RWPE1 (cell line): ENCODE measurements around the gene ABR.
"Not testable (repeated sequence)": the region's sequence is repeated elsewhere in the genome, so short reads cannot be mapped to it uniquely, and the experiment has no call there.

ENCODE experiments used
- CTCF ChIA-PET: fragments of 350-600 bp; sonication (Branson Sonifier 250); formaldehyde crosslinking; extraction: SDS; loops from one replicate; lab custom pipeline; 2021; lab: Yijun Ruan, JAX
- POLR2A ChIA-PET: fragments of 400-600 bp; formaldehyde crosslinking; extraction: SDS; loops from one replicate; lab custom pipeline; 2020; ENCODE audit warnings: antibody characterized with exemption; ENCODE audit not compliant: low non-redundant PET; lab: Yijun Ruan, JAX
- DNase-seq: peaks from one replicate; pipeline ENCODE4 v3.0.0; 2012; ENCODE audit warnings: low spot score
- H3K27ac ChIP-seq: fragments of 450-650 bp; 2 replicates; pipeline ENCODE4 v1.5.1; 2017
- TF ChIP-seq, protein P1 (sequence below): fragments of 450-650 bp; conservative IDR thresholded peaks from 2 replicates; pipeline ENCODE4 v1.5.1; 2017; ENCODE audit warnings: low read depth, mild to moderate bottlenecking

ABR gene

DNA sequence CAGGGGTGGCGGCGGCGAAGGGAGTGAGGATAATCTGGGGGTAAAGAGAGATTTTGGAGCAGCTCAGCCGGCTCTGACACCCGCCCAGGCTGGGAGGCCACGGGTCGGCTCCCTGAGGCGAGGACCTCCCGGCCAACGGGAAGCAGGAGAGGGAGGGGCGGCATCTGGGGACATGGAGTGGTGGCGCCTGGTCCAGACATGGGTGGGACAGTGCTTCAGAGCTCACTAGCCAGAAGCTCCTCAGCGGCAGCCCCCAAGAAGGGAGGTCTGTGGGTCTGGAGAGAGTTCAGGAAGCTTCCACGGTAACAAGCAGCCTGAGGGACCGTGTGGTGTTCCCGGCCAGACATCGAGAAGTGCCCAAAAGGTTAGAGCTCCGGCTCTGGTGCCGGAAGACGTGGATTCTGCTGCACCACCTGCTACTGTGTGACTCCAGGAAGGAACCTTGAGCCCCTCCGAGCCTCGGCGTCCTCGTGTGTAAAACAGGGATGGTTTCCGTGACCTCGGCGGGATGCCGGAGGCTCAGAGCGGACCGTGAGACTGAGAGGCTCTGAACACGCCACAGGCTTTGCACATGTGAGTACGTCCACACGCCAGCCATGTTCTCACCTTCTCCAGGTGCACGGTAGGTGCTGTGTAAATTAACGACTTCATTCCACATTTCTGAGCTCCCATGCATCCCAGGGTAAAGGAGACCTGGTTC, 126.0 kb downstream of the ABR start:
- ChIA-PET CTCF (interaction anchor here (0.7 kb wide), 1 partner anchor 23 kb away, joined by 4 read pairs; no protein-coding TSS in a partner anchor), POLR2A (interaction anchor here (0.8 kb wide), 1 partner anchor 84 kb away, joined by 3 read pairs; no protein-coding TSS in a partner anchor)

DNA sequence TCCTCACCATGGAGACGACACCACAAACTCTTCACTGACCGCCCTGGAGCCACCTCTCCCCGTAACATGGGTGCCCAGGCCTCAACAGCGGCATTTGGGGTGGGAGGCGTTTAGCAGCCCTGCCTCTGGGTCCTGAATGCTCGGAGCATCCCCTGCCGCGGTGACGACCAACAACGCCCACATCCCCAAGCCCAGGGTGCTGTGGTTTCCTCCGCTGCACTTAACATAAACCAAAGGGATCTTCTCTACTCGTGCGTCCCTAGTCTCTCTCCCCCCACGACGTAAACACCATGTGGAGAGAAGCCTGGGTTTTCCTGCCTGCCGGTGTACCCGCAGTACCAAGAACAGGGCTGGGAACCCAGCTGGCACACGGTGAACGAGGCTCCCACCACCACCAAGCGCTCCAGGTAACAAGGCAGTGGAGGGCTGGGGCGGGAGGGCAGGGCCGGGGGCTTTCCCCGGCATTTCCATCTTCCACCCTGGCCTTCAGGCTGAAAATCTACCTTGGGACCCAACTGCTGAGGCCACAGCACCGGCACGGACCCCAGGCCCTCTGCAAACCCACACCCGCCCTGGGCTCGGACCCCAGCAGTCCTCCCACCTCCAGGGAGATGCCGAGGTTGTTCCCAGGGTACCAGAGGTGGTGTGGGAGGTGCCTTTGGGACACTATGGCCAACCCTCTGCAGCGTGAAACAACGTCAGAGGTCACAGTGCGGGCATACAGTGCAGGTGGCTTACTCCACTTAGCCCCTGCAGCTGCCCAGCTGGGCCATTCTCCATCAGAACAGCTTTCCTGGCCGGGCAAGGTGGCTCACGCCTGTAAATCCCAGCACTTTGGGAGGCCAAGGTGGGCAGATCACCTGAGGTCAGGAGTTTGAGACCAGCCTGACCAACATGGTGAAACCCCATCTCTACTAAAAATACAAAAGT, 128.5 kb downstream of the ABR start:
- H3K27ac ChIP-seq, result no peak overlapping the region
- CTCF ChIA-PET, result interaction anchor here (0.6 kb wide), 1 partner anchor 584 kb away, joined by 5 read pairs; no protein-coding TSS in a partner anchor

More for the DNA sequence above, 126.0 kb downstream of the ABR start:
- no peak for DNase-seq
- TF ChIP-seq, protein P1, sequence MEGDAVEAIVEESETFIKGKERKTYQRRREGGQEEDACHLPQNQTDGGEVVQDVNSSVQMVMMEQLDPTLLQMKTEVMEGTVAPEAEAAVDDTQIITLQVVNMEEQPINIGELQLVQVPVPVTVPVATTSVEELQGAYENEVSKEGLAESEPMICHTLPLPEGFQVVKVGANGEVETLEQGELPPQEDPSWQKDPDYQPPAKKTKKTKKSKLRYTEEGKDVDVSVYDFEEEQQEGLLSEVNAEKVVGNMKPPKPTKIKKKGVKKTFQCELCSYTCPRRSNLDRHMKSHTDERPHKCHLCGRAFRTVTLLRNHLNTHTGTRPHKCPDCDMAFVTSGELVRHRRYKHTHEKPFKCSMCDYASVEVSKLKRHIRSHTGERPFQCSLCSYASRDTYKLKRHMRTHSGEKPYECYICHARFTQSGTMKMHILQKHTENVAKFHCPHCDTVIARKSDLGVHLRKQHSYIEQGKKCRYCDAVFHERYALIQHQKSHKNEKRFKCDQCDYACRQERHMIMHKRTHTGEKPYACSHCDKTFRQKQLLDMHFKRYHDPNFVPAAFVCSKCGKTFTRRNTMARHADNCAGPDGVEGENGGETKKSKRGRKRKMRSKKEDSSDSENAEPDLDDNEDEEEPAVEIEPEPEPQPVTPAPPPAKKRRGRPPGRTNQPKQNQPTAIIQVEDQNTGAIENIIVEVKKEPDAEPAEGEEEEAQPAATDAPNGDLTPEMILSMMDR, result no peak
- H3K27ac ChIP-seq, result peak overlapping the region; percentile 18; the same call in 1 of the 2 replicates

DNA sequence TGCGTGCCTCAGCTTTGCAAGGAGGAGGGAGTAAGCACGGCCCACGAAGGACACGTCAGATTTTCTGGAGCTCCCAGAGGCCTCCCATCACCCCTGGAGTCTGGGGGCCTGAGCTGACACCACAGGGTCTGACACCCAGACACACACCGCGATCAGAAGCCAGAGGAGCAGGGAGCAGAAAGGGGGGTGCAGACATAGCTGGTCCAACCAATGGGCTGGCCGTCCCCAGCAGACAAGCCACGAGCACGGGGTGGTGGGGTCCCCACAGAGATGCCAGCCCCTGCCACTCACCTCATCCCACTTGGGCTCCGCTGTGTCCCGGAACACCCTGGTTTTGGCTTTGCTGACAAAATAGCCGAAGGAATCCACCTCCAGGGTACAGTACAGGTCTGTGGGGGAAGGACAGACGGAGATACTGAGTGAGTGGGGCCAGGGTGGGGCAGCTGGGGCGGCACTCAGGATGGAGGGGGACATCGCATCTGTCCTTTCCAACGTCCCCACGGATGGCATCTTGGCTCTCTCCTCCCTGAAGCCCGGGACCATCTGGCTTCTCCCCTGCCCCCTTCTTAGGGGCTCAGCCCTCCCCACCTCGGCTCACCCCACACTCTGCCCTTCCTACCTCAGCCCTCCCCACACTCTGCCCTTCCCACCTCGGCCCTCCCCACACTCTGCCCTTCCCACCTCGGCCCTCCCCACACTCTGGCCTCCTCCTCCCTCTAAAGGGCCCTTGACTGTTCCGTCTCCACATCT, 129.4 kb downstream of the ABR start:
- ChIA-PET CTCF (no interaction called here), POLR2A (interaction anchor here (0.6 kb wide), 1 partner anchor 36 kb away, joined by 6 read pairs; no protein-coding TSS in a partner anchor)
- TF ChIP-seq, protein P1, result no peak
- DNase-seq, result no peak
- H3K27ac ChIP-seq, result no peak overlapping the region

More for the DNA sequence above, 128.5 kb downstream of the ABR start:
- no peak for DNase-seq
- POLR2A ChIA-PET, result no interaction called here
- TF ChIP-seq, protein P1, result no peak

DNA sequence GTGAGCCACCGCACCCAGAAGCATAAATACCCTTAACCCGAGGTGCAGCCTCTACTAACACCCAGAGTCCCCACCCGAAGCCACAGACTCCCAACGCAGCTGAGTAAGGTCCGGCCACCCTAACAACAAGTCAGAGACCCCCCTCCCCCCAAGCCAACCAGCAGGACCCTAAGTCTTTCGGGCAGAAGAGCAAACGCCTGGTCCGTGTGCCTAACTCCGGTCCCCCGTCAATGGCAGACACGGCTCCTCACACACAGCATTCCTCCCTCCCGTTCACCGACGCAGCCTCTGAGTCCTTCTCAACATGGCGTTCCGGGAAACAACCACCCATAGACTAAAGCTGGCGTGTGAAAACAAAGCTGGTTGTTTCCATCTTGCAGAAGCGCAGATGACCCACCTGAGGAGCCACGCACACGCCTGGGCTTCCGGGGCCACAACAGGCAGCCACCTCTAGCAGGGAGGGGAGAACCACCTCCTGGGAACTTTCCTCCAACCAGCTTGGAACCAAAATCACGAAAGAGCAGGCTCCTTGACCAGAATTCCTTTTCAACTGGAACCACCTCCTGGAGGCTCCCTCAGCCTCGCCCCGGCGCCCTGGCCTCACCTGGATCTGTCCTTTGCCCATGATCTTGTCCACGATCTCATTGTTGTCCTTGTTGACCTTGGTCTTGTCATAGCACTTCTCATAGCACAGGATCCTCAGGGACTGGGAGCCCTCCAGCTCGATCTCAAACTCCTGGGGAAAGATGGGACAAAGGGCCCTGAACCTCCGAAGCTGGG, 130.1 kb downstream of the ABR start:
- TF ChIP-seq, protein P1, result no peak
- ChIA-PET CTCF (interaction anchor here (0.9 kb wide), 1 partner anchor 9 kb away, joined by 3 read pairs; no protein-coding TSS in a partner anchor), POLR2A (interaction anchor here (0.6 kb wide), 1 partner anchor 35 kb away, joined by 6 read pairs; no protein-coding TSS in a partner anchor)
- DNase-seq, result no peak
- no peak overlapping the region for H3K27ac ChIP-seq

DNA sequence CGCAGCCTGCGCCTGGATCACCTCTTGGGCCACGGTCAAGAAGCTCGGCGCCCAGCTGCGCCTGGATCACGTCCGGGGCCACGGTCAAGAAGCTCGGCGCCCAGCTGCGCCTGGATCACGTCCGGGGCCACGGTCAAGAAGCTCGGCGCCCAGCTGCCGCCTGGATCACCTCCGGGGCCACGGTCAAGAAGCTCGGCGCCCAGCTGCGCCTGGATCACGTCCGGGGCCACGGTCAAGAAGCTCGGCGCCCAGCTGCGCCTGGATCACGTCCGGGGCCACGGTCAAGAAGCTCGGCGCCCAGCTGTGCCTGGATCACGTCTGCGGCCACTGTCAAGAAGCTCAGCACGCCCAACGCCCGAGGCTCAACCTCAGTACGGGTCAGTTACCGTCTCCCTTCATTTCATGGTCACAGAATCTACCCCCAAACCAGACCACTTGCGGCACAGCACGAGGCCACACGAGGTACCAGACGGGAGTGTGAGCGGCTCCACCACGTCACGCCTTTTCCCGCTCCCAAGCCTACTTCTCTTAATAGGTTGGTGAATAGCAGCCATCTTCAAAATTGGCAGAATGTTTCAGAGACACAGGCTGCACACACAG, 131.2 kb downstream of the ABR start:
- DNase-seq, H3K27ac ChIP-seq, POLR2A ChIA-PET: not testable (repeated sequence)
- CTCF ChIA-PET, result interaction anchor here (0.7 kb wide), 1 partner anchor 138 kb away, joined by 3 read pairs; no protein-coding TSS in a partner anchor
